Measurements from ENCODE around the gene ZNF320. TPM values are rescaled to one million over a fixed set of nuclear protein-coding genes. Genes with fewer than 3 reads are reported as not detected.

ZNF320 gene
- total and polyA plus RNA-seq, 10 of the 15 experiments (the other 5 are each of a cell fraction or from before 2014, with no cell fraction given): 0.48 to 9.3 (median 1.3) TPM

DNA sequence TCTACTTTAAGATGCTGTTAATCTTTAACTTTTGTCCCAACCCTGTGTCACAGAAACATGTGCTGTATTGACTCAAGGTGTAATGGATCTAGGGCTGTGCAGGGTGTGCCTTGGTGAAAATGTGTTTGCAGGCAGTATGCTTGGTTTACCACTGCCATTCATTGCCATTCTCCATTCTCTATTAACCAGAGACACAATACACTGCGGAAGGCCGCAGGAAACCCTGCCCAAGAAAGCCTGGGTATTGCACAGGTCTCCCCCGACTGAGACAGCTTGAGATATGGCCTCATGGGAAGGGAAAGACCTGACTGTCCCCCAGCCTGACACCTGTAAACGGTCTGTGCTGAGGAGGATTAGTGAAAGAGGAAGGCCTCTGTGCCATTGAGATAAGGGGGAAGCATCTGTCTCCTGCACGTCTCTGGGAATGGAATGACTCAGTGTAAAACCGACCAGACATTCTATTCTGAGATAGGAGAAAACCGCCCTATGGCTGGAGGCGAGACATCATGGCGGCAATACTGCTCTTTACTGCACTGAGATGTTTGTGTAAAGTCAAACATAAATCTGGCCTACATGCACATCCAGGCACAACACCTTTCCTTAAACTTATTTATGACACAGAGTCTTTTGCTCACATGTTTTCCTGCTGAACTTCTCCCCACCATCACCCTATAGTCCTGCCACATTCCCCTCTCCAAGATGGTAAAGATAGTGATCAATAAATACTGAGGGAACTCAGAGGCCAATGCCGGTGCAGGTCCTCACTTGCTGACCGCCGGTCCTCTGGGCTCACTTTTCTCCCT is 38.9 kb upstream of the ZNF320 start (continued):
- TF ChIP-seq BHLHE40 (IDR thresholded peaks at IDR 0.05; ENCODE audit: borderline replicate concordance in 1 of 2, low read depth in 2 of 2, low read length in 1 of 2) (peak in 1 of 2 experiments; percentile 63; a peak in 1 of 4 replicates), IKZF1 (conservative IDR thresholded peaks at IDR 0.05) (peak; percentile 76), BCLAF1 (IDR thresholded peaks at IDR 0.05) (no peak), CREB1 (IDR thresholded peaks at IDR 0.05; ENCODE audit: low read depth) (no peak), CBX5 (IDR thresholded peaks at IDR 0.05; ENCODE audit: low read depth) (no peak), EED (IDR thresholded peaks at IDR 0.05; ENCODE audit: low read depth) (peak; percentile 59; the same call in 1 of the 2 replicates), BACH1 (IDR thresholded peaks at IDR 0.05; ENCODE audit: borderline replicate concordance) (no peak), SREBF1 (IDR thresholded peaks at IDR 0.05; ENCODE audit: low read length) (no peak), ZZZ3 (IDR thresholded peaks at IDR 0.05; ENCODE audit: control insufficient read depth, insufficient read length, low read depth) (no peak), SRF (IDR thresholded peaks at IDR 0.05; ENCODE audit: low read depth in 2 of 2, low read length in 2 of 2) (no peak), BMI1 (IDR thresholded peaks at IDR 0.05; ENCODE audit: borderline replicate concordance) (no peak), CTCF (IDR thresholded peaks at IDR 0.05 in 2 of 3, conservative IDR thresholded peaks at IDR 0.05 in 1 of 3; ENCODE audit: control insufficient read depth in 2 of 3, extremely low read depth in 1 of 3, insufficient read depth in 1 of 3, low read depth in 3 of 3, low read length in 3 of 3) (no peak), POU2F2 (IDR thresholded peaks at IDR 0.05; ENCODE audit: borderline replicate concordance, low read depth, low read length) (no peak), POLR2AphosphoS2 (IDR thresholded peaks at IDR 0.05; ENCODE audit: low read depth, low read length) (no peak), RAD21 (IDR thresholded peaks at IDR 0.05; ENCODE audit: insufficient read depth, low read depth, low read length) (no peak), GABPA (IDR thresholded peaks at IDR 0.05; ENCODE audit: low read depth) (no peak), RBBP5 (conservative IDR thresholded peaks at IDR 0.05) (no peak)
- TF ChIP-seq, protein P1, sequence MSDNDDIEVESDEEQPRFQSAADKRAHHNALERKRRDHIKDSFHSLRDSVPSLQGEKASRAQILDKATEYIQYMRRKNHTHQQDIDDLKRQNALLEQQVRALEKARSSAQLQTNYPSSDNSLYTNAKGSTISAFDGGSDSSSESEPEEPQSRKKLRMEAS (IDR thresholded peaks at IDR 0.05; ENCODE audit: low read depth, low read length): no peak
- TF ChIP-seq, protein P2, sequence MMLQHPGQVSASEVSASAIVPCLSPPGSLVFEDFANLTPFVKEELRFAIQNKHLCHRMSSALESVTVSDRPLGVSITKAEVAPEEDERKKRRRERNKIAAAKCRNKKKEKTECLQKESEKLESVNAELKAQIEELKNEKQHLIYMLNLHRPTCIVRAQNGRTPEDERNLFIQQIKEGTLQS (IDR thresholded peaks at IDR 0.05; ENCODE audit: borderline replicate concordance, extremely low read depth, low read depth, low read length): no peak

Measured in GM12878 (cell line).